Peyer's patch (tissue), 4 donors: ENCODE data around the gene OPN3.

ENCODE experiments used
- CTCF ChIP-seq, 6 experiments: fragments of 450-650 bp in 4 of 6; fragments of 200-600 bp in 2 of 6; sonication (generic) in 1 of 6; IDR thresholded peaks; one replicate each; pipeline ENCODE4 v1.5.1; 2017 to 2019; ENCODE audit warnings: antibody characterized with exemption in 6 of 6, mild to moderate bottlenecking in 3 of 6, moderate library complexity in 1 of 6
- POLR2A ChIP-seq, 2 donors: fragments of 450-650 bp; IDR thresholded peaks; one replicate each; pipeline ENCODE4 v1.5.1; 2017; ENCODE audit warnings: antibody characterized with exemption in 2 of 2, mild to moderate bottlenecking in 2 of 2, moderate library complexity in 2 of 2

- TF ChIP-seq CTCF (IDR thresholded peaks at IDR 0.05) (no peak), POLR2A (IDR thresholded peaks at IDR 0.05) (no peak)
These were observed 43.9 kb upstream of the OPN3 start for GRCh38 chr1:241684108-241684507.
